Measurements from ENCODE around the gene PDLIM1. TPM values are rescaled to one million over a fixed set of nuclear protein-coding genes. Genes with fewer than 3 reads are reported as not detected.
A peak's percentile ranks its signal among the peaks of the same experiment; 100 is the strongest.
"Not testable (repeated sequence)": the region's sequence is repeated elsewhere in the genome, so short reads cannot be mapped to it uniquely, and the experiment has no call there.

PDLIM1 gene
- polyA plus RNA-seq, 1 experiment, result 141 TPM

DNA sequence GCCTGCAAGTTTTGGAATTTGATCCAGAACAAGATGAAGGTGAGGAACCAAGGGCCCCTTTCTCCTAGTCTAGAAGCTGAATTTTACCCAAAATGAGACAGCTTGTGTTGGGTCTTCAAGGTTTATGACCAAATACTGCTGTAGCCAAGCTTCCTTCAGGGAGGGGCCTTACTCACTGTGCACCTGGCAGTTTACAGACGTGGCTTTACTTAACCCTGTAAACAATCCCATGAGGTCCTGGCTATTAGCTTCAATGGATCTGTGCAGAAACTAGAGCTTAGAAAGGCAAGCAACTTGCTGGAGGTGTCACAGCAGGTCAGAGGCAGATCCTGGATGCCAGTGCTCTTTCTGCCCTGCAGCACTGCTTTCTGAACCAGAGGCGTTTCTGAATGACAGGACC is 46.7 kb downstream of the PDLIM1 start:
- TF ChIP-seq, protein P1, sequence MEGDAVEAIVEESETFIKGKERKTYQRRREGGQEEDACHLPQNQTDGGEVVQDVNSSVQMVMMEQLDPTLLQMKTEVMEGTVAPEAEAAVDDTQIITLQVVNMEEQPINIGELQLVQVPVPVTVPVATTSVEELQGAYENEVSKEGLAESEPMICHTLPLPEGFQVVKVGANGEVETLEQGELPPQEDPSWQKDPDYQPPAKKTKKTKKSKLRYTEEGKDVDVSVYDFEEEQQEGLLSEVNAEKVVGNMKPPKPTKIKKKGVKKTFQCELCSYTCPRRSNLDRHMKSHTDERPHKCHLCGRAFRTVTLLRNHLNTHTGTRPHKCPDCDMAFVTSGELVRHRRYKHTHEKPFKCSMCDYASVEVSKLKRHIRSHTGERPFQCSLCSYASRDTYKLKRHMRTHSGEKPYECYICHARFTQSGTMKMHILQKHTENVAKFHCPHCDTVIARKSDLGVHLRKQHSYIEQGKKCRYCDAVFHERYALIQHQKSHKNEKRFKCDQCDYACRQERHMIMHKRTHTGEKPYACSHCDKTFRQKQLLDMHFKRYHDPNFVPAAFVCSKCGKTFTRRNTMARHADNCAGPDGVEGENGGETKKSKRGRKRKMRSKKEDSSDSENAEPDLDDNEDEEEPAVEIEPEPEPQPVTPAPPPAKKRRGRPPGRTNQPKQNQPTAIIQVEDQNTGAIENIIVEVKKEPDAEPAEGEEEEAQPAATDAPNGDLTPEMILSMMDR (IDR thresholded peaks at IDR 0.05; ENCODE audit: insufficient read depth, low read depth, low read length), result no peak

DNA sequence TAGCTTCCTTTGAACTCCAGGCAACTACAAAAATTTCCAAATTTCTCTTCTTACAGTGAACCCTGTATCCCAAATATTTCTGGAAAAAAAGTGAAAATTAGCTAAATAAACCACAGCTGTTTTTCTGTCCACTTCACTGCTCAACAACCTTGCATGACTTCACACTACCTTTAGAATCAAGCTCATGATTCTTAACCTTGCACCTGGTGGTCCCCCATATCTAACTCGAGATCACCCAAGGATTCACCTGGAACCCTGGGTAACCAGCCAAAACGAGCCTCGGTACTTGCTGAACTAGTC is 47.5 kb downstream of the PDLIM1 start:
- H3K4me3 ChIP-seq (ENCODE audit: low read depth, low read length), result no peak overlapping the region
- ChIA-PET POLR2A (no interaction called here), CTCF (interaction anchor here (0.6 to 10.1 kb wide), 30 partner anchors 8 to 392 kb away, joined by 3 to 322 read pairs (median 5); no protein-coding TSS in a partner anchor)
- no peaks in the 10 kb centered on the region for H3K27me3 ChIP-seq (ENCODE audit: control insufficient read depth, insufficient read depth, low read length)
- H3K36me3 ChIP-seq (ENCODE audit: control insufficient read depth, insufficient read depth, low read length), result peaks cover 15% of the 10 kb centered on the region
- TF ChIP-seq, protein P1 (IDR thresholded peaks at IDR 0.05; ENCODE audit: insufficient read depth, low read depth, low read length), result no peak
- no peak for DNase-seq (ENCODE audit: low read depth)

More for the DNA sequence above, 46.7 kb downstream of the PDLIM1 start:
- Histone ChIP-seq H3K36me3 (ENCODE audit: control insufficient read depth, insufficient read depth, low read length) (peaks cover 14% of the 10 kb centered on the region), H3K4me3 (ENCODE audit: low read depth, low read length) (no peak overlapping the region), H3K27me3 (ENCODE audit: control insufficient read depth, insufficient read depth, low read length) (no peaks in the 10 kb centered on the region)
- POLR2A ChIA-PET, result no interaction called here
- no peak for DNase-seq (ENCODE audit: low read depth)
- CTCF ChIA-PET, result interaction anchor here (0.7 to 10.1 kb wide), 13 partner anchors 9 to 131 kb away, joined by 3 to 322 read pairs (median 9); no protein-coding TSS in a partner anchor

DNA sequence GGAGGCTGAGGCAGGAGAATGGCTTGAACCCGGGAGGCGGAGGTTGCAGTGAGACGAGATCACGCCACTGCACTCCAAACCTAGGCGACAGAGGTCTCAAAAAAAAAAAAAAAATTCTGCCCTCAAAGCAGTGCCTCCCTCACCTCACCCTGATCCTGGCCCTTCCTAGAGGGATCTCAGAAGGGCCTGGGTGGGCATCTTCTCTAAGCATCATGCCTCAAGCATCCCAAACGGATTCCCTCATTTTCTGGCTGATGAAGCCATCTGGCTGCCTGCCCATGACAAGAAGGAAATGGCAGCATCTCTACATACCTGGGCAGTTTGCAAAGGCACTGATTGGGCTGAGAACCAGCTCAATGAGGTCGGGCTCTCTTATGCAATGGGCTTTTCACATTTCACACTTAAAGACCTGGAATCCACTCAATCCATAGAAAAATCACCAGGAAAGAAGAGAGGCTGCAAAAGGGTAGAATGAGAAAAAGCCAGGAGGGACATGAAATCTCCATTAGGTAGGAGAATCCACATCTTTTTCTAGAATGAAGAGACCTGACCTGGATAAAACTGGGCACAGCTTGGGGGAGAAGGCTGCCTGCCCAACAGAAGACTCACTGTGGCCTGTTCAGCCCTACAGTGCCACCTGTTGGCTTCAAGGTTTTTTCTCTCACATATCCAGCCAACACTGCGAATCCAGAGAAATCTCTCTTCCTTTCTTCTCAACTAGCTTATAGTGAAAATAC is 48.1 kb downstream of the PDLIM1 start:
- POLR2A ChIA-PET, result no interaction called here
- no peak for DNase-seq (ENCODE audit: low read depth)
- H3K27me3 ChIP-seq (ENCODE audit: control insufficient read depth, insufficient read depth, low read length), result no peaks in the 10 kb centered on the region
- CTCF ChIA-PET, result interaction anchor here (0.6 to 10.1 kb wide), 33 partner anchors 8 to 393 kb away, joined by 3 to 322 read pairs (median 5); no protein-coding TSS in a partner anchor
- H3K4me3 ChIP-seq (ENCODE audit: low read depth, low read length), result no peak overlapping the region
- H3K36me3 ChIP-seq (ENCODE audit: control insufficient read depth, insufficient read depth, low read length), result peaks cover 15% of the 10 kb centered on the region
- TF ChIP-seq, protein P1 (IDR thresholded peaks at IDR 0.05; ENCODE audit: insufficient read depth, low read depth, low read length), result peak; percentile 75

DNA sequence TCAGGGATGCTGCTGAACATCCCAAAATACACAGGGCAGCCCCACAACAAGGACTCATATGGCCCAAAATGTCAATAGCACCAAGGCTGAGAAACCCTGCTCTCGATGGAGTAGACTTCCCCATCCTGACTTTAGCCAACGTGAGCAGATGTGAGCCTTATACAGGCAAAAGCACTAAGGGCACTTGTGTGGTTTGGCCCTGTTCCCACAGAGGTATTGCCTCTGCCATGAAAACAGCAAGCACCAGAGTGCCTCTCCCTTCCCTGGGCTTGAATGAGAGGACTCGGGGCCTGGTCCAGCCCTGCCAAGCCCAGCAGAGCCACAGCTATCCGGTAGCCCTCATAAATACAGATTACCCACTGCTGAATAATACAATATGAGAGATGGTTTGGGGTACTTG is 49.3 kb downstream of the PDLIM1 start:
- ChIA-PET POLR2A (no interaction called here), CTCF (interaction anchor here (1.0 to 10.1 kb wide), 6 partner anchors 25 to 119 kb away, joined by 3 to 322 read pairs (median 10); no protein-coding TSS in a partner anchor)
- Histone ChIP-seq H3K36me3 (ENCODE audit: control insufficient read depth, insufficient read depth, low read length) (peaks cover 15% of the 10 kb centered on the region), H3K4me3 (ENCODE audit: low read depth, low read length) (no peak overlapping the region), H3K27me3 (ENCODE audit: control insufficient read depth, insufficient read depth, low read length) (no peaks in the 10 kb centered on the region)
- no peak for DNase-seq (ENCODE audit: low read depth)
- TF ChIP-seq, protein P1 (IDR thresholded peaks at IDR 0.05; ENCODE audit: insufficient read depth, low read depth, low read length), result no peak

DNA sequence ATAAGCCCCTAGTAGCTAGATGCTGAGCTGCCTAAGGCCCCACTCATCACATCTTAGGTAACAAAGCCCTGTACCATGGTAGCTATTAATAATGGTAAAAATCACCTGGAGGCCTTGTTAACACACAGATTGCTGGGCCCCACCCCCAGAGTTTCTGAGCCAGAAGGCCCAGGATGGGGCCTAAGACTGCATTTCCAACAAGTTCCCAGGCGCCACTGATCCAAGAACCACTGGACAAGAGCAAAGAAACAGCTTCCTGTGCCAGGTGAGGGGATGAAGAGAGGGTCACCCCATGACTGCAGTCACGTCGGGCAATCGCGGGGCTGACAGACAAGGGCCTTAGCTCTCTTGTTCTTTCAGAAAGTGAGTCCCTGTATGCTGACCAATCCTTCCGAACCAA is 50.0 kb downstream of the PDLIM1 start:
- TF ChIP-seq, protein P1 (IDR thresholded peaks at IDR 0.05; ENCODE audit: insufficient read depth, low read depth, low read length), result no peak
- peaks cover 11% of the 10 kb centered on the region for H3K36me3 ChIP-seq (ENCODE audit: control insufficient read depth, insufficient read depth, low read length)
- ChIA-PET POLR2A (no interaction called here), CTCF (interaction anchor here (1.1 to 10.1 kb wide), 3 partner anchors 30 to 119 kb away, joined by 3 to 322 read pairs (median 4); no protein-coding TSS in a partner anchor)
- no peak overlapping the region for H3K4me3 ChIP-seq (ENCODE audit: low read depth, low read length)
- no peaks in the 10 kb centered on the region for H3K27me3 ChIP-seq (ENCODE audit: control insufficient read depth, insufficient read depth, low read length)
- no peak for DNase-seq (ENCODE audit: low read depth)

DNA sequence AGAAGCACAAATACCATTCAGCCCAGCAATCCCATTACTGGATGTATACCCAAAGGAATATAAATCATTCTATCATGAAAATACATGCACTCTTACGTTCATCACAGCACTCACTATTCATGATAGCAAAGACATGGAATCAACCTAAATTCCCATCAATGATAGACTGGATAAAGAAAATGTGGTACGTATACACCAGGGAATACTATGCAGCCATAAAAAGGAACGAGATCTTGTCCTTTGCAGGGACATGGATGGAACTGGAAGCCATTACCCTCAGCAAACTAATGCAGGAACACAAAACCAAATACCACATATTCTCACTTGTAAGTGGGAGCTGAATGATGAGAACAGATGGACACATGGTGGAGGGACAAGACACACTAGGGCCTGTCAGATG is 50.7 kb downstream of the PDLIM1 start:
- POLR2A ChIA-PET; DNase-seq (ENCODE audit: low read depth); H3K4me3 ChIP-seq (ENCODE audit: low read depth, low read length); H3K27me3 ChIP-seq (ENCODE audit: control insufficient read depth, insufficient read depth, low read length); H3K36me3 ChIP-seq (ENCODE audit: control insufficient read depth, insufficient read depth, low read length): not testable (repeated sequence)
- CTCF ChIA-PET, result interaction anchor here (1.4 to 10.1 kb wide), 2 partner anchors 31 to 120 kb away, joined by 3 to 322 read pairs; no protein-coding TSS in a partner anchor
